PC-9 (cell line): ENCODE measurements around the gene ATP6V0E1. TPM values are rescaled to one million over a fixed set of nuclear protein-coding genes. Genes with fewer than 3 reads are reported as not detected.
"Not testable (repeated sequence)": the region's sequence is repeated elsewhere in the genome, so short reads cannot be mapped to it uniquely, and the experiment has no call there.

Experiments used
- BruUV-seq: library from RNA; stranded (reverse); fragments of 400-500 nt; replicated peaks from 2 replicates; lab custom pipeline; 2021; lab: Mats Ljungman, UMichigan
- CTCF ChIA-PET: fragments of 300-600 bp; sonication (Branson Sonifier 250); formaldehyde crosslinking; loops from one replicate; lab custom pipeline; 2022; ENCODE audit warnings: antibody characterized with exemption; lab: Charles Lee
- POLR2A ChIA-PET: fragments of 300-600 bp; sonication (Branson Sonifier 250); formaldehyde crosslinking; loops from one replicate; lab custom pipeline; 2022; ENCODE audit warnings: antibody characterized with exemption; ENCODE audit not compliant: unreplicated experiment; lab: Charles Lee
- DNase-seq, 2 experiments: peaks; one replicate each; pipeline versions ENCODE4 v3.0.0 to v3.0.0-alpha.2; 2015 to 2022; ENCODE audit warnings: mixed read lengths in 1 of 2
- H2AFZ ChIP-seq: fragments of 200-600 bp; sonication (generic); 2 replicates; pipeline ENCODE4 v1.8.1; 2017; ENCODE audit warnings: antibody characterized with exemption
- H3F3A ChIP-seq: fragments of 200-600 bp; sonication (generic); 2 replicates; pipeline ENCODE4 v1.8.1; 2017; ENCODE audit warnings: antibody characterized with exemption, mild to moderate bottlenecking, low read depth; ENCODE audit not compliant: insufficient read depth
- H3K27ac ChIP-seq: fragments of 200-600 bp; sonication (generic); 2 replicates; pipeline ENCODE4 v1.6.1; 2016; ENCODE audit warnings: mixed run types
- H3K27me3 ChIP-seq: fragments of 200-600 bp; sonication (generic); 2 replicates; pipeline ENCODE4 v1.6.1; 2016; ENCODE audit warnings: low read depth, mixed run types; ENCODE audit not compliant: insufficient read depth
- H3K36me3 ChIP-seq: fragments of 200-600 bp; sonication (generic); 2 replicates; pipeline ENCODE4 v1.6.1; 2016; ENCODE audit warnings: low read depth, mixed run types
- H3K4me1 ChIP-seq: fragments of 200-600 bp; sonication (generic); replicated peaks from 2 replicates; pipeline ENCODE4 v1.6.1; 2016; ENCODE audit warnings: mixed run types; ENCODE audit not compliant: insufficient read depth
- H3K4me2 ChIP-seq: fragments of 200-600 bp; sonication (generic); 2 replicates; pipeline ENCODE4 v1.6.1; 2017; ENCODE audit warnings: mixed run types
- H3K4me3 ChIP-seq: fragments of 200-600 bp; sonication (generic); 2 replicates; pipeline ENCODE4 v1.6.1; 2016; ENCODE audit warnings: mixed run types
- H3K79me2 ChIP-seq: fragments of 200-600 bp; sonication (generic); 2 replicates; pipeline ENCODE4 v1.6.1; 2017; ENCODE audit warnings: low read depth, mixed run types
- H3K9me2 ChIP-seq: fragments of 200-600 bp; sonication (generic); 2 replicates; pipeline ENCODE4 v1.8.1; 2017; ENCODE audit warnings: mild to moderate bottlenecking; ENCODE audit not compliant: insufficient read depth
- H3K9me3 ChIP-seq: fragments of 200-600 bp; sonication (generic); 2 replicates; pipeline ENCODE4 v1.8.1; 2016; ENCODE audit warnings: low read depth; ENCODE audit not compliant: insufficient read depth
- H4K20me1 ChIP-seq: fragments of 200-600 bp; sonication (generic); 2 replicates; pipeline ENCODE4 v1.8.1; 2017; ENCODE audit not compliant: insufficient read depth
- CTCF ChIP-seq: fragments of 200-600 bp; sonication (generic); conservative IDR thresholded peaks from 2 replicates; pipeline ENCODE4 v1.6.1; 2017; ENCODE audit warnings: mixed run types, antibody characterized with exemption, mild to moderate bottlenecking, moderate library complexity
- EZH2 ChIP-seq: fragments of 200-600 bp; sonication (generic); IDR thresholded peaks from 2 replicates; pipeline ENCODE4 v1.8.0; 2017; ENCODE audit warnings: antibody characterized with exemption, low read depth
- intact Hi-C: fragments of 100-400 bp; cut with micrococcal nuclease; formaldehyde crosslinking; loops from one replicate; pipeline ENCODE4 v1.10.0; 2022; ENCODE audit not compliant: unreplicated experiment
- total RNA-seq: library from RNA; stranded (reverse); gene quantifications from 2 replicates; pipeline ENCODE4 v1.2.3, GENCODE V29; 2021

The ATP6V0E1 gene
- total RNA-seq, 1 experiment from 2014 or later = 251 TPM

- no peak for DNase-seq
- ChIA-PET CTCF (no interaction called here), POLR2A (no interaction called here)
- Histone ChIP-seq H3K9me3 (no peaks in the 10 kb centered on the region), H3F3A (peaks cover 21% of the 10 kb centered on the region; the same call in 1 of the 2 replicates), H4K20me1 (peaks cover 28% of the 10 kb centered on the region), H3K27me3 (no peaks in the 10 kb centered on the region), H3K4me1 (no peaks in the 10 kb centered on the region), H3K9me2 (no peaks in the 10 kb centered on the region), H3K27ac (no peak overlapping the region), H2AFZ (no peak overlapping the region), H3K79me2 (peaks cover 55% of the 10 kb centered on the region), H3K4me2 (no peak overlapping the region), H3K36me3 (peaks cover 3% of the 10 kb centered on the region), H3K4me3 (no peak overlapping the region)
- intact Hi-C loops = no loop called here
- no peak for TF ChIP-seq EZH2
- BruUV-seq = no TSS peak
Measured at GRCh38 chr5:173025651-173026050, 42.1 kb downstream of the ATP6V0E1 start.

GRCh38 chr5:173027905-173028304, 44.3 kb downstream of the ATP6V0E1 start:
- intact Hi-C loops = no loop called here
- H3K9me3 ChIP-seq = no peaks in the 10 kb centered on the region
- ChIA-PET CTCF (no interaction called here), POLR2A (no interaction called here)
- H3K4me3 ChIP-seq = no peak overlapping the region
- peaks cover 21% of the 10 kb centered on the region; the same call in 1 of the 2 replicates for H3F3A ChIP-seq
- BruUV-seq = no TSS peak
- H2AFZ ChIP-seq = no peak overlapping the region
- H3K9me2 ChIP-seq = no peaks in the 10 kb centered on the region
- no peaks in the 10 kb centered on the region for H3K27me3 ChIP-seq
- H3K79me2 ChIP-seq = peaks cover 67% of the 10 kb centered on the region
- no peak for TF ChIP-seq CTCF
- no peak for TF ChIP-seq EZH2
- no peaks in the 10 kb centered on the region for H3K4me1 ChIP-seq
- peaks cover 3% of the 10 kb centered on the region; the same call in 1 of the 2 replicates for H3K36me3 ChIP-seq
- H3K27ac ChIP-seq = no peak overlapping the region
- H3K4me2 ChIP-seq = no peak overlapping the region
- peaks cover 32% of the 10 kb centered on the region for H4K20me1 ChIP-seq
- no peak for DNase-seq

- DNase-seq = no peak
- intact Hi-C loops = no loop called here
- ChIA-PET CTCF (no interaction called here), POLR2A (no interaction called here)
- no peak overlapping the region for H3K4me2 ChIP-seq
- H3F3A ChIP-seq = peaks cover 19% of the 10 kb centered on the region; the same call in 1 of the 2 replicates
- no peaks in the 10 kb centered on the region; the same call in 1 of the 2 replicates for H3K36me3 ChIP-seq
- no peaks in the 10 kb centered on the region for H3K9me2 ChIP-seq
- peaks cover 59% of the 10 kb centered on the region for H3K79me2 ChIP-seq
- BruUV-seq = no TSS peak
- H3K4me1 ChIP-seq = no peaks in the 10 kb centered on the region
- no peaks in the 10 kb centered on the region for H3K27me3 ChIP-seq
- H3K9me3 ChIP-seq = no peaks in the 10 kb centered on the region
- peaks cover 37% of the 10 kb centered on the region for H4K20me1 ChIP-seq
- no peak overlapping the region for H3K27ac ChIP-seq
- no peak for TF ChIP-seq EZH2
- no peak overlapping the region for H3K4me3 ChIP-seq
- H2AFZ ChIP-seq = no peak overlapping the region
Measured at GRCh38 chr5:173028811-173029327, 45.3 kb downstream of the ATP6V0E1 start.

GRCh38 chr5:173029499-173029921, 45.9 kb downstream of the ATP6V0E1 start:
- no peak overlapping the region for H3K4me3 ChIP-seq
- no peak overlapping the region for H3K27ac ChIP-seq
- H2AFZ ChIP-seq = no peak overlapping the region
- DNase-seq = no peak
- ChIA-PET CTCF (no interaction called here), POLR2A (interaction anchor here (0.7 kb wide), 1 partner anchor 792 kb away, joined by 5 read pairs; no protein-coding TSS in a partner anchor)
- peaks cover 37% of the 10 kb centered on the region for H4K20me1 ChIP-seq
- H3F3A ChIP-seq = peaks cover 19% of the 10 kb centered on the region; the same call in 1 of the 2 replicates
- no peaks in the 10 kb centered on the region for H3K27me3 ChIP-seq
- TF ChIP-seq EZH2 = no peak
- TF ChIP-seq CTCF = no peak
- no peaks in the 10 kb centered on the region; the same call in 1 of the 2 replicates for H3K36me3 ChIP-seq
- peaks cover 54% of the 10 kb centered on the region for H3K79me2 ChIP-seq
- no peak overlapping the region for H3K4me2 ChIP-seq
- no peaks in the 10 kb centered on the region for H3K9me3 ChIP-seq
- H3K9me2 ChIP-seq = no peaks in the 10 kb centered on the region
- BruUV-seq = no TSS peak
- intact Hi-C loops = no loop called here
- no peaks in the 10 kb centered on the region for H3K4me1 ChIP-seq

GRCh38 chr5:173032096-173032495, 48.5 kb downstream of the ATP6V0E1 start:
- H3K36me3 ChIP-seq = peaks cover 10% of the 10 kb centered on the region
- H3K27me3 ChIP-seq, POLR2A ChIA-PET, H3K9me3 ChIP-seq, H3K27ac ChIP-seq, DNase-seq, H3K4me1 ChIP-seq, H3K4me3 ChIP-seq, H3K4me2 ChIP-seq, intact Hi-C loops, H3K9me2 ChIP-seq, BruUV-seq, H2AFZ ChIP-seq: not testable (repeated sequence)
- CTCF ChIA-PET = interaction anchor here (0.6 kb wide), 1 partner anchor 53 kb away, joined by 3 read pairs; no protein-coding TSS in a partner anchor
- peaks cover 25% of the 10 kb centered on the region; the same call in 1 of the 2 replicates for H3F3A ChIP-seq
- H4K20me1 ChIP-seq = peaks cover 23% of the 10 kb centered on the region
- H3K79me2 ChIP-seq = peaks cover 40% of the 10 kb centered on the region
